GM10248 (cell line): ENCODE measurements around the gene TMEM145.

Experiments
- CTCF ChIA-PET: fragments of 300-600 bp; sonication (Branson Sonifier 250); formaldehyde crosslinking; extraction: SDS; loops from one replicate; lab custom pipeline; 2021; ENCODE audit warnings: antibody characterized with exemption; lab: Yijun Ruan, JAX
- POLR2A ChIA-PET: fragments of 350-650 bp; sonication (Branson Sonifier 250); formaldehyde crosslinking; extraction: SDS; loops from one replicate; lab custom pipeline; 2020; ENCODE audit warnings: antibody characterized with exemption; lab: Yijun Ruan, JAX
- DNase-seq: peaks from one replicate; pipeline ENCODE4 v3.0.0; 2012; ENCODE audit errors: extremely low spot score
- TF ChIP-seq, protein P1 (sequence below): IDR thresholded peaks from 2 replicates; pipeline ENCODE4 v1.5.1; 2012; ENCODE audit warnings: mild to moderate bottlenecking, low read depth; ENCODE audit errors: extremely low read depth, missing control alignments, control extremely low read depth

Gene TMEM145

DNA sequence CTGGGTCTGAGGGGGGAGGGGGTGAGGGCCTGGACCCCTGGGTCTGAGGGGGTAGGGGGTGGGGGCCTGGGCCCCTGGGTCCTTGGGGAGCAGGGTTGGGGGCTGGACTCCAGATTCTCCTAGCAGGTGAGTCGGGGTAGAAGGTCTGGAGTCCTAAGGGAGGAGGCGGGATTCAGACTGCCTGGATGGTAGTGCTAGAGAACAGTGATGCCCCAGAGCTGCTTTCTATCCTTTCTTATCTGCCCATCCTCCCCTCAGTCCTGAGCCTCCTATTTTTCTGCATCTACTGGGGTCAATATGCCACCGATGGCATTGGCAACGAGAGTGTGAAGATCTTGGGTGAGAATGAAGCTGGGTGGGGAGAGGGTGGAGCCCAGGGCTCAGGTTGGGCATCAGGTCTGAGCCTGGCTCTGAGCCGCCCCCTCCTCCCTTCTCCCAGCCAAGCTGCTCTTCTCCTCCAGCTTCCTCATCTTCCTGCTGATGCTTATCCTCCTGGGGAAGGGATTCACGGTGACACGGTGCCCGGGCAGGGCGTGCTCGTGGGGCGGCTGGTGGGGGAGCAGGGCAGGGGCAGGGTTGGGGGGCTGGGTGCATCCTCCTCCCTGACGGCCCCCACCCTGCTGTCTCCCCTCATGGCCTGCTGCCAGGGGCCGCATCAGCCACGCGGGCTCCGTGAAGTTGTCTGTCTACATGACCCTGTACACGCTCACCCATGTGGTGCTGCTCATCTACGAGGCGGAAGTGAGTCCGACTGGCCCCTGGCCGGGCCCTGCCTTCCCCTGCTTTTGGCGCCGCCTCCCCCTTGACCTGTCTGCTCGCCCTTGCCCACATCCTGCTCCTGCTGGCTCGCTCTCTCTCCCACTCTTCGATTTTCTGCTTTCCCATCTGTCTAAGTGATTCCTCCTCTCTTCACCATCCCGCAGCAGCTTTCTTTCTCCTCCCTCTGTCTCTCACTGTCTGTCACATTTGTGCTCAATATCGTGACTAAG lies 3.4 kb downstream of the TMEM145 start:
- DNase-seq: peak; percentile 74
- TF ChIP-seq, protein P1, sequence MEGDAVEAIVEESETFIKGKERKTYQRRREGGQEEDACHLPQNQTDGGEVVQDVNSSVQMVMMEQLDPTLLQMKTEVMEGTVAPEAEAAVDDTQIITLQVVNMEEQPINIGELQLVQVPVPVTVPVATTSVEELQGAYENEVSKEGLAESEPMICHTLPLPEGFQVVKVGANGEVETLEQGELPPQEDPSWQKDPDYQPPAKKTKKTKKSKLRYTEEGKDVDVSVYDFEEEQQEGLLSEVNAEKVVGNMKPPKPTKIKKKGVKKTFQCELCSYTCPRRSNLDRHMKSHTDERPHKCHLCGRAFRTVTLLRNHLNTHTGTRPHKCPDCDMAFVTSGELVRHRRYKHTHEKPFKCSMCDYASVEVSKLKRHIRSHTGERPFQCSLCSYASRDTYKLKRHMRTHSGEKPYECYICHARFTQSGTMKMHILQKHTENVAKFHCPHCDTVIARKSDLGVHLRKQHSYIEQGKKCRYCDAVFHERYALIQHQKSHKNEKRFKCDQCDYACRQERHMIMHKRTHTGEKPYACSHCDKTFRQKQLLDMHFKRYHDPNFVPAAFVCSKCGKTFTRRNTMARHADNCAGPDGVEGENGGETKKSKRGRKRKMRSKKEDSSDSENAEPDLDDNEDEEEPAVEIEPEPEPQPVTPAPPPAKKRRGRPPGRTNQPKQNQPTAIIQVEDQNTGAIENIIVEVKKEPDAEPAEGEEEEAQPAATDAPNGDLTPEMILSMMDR: no peak
- POLR2A ChIA-PET: no interaction called here
- CTCF ChIA-PET: interaction anchor here (0.9 to 1.4 kb wide), 3 partner anchors 16 to 21 kb away, joined by 3 to 5 read pairs (median 3); no protein-coding TSS in a partner anchor

GRCh38 chr19:42317535-42317934 lies 4.4 kb downstream of the TMEM145 start:
- ChIA-PET POLR2A (no interaction called here), CTCF (no interaction called here)
- TF ChIP-seq, protein P1: no peak
- no peak for DNase-seq

GRCh38 chr19:42322305-42322704 lies 9.2 kb downstream of the TMEM145 start:
- POLR2A ChIA-PET: no interaction called here
- TF ChIP-seq, protein P1: no peak
- DNase-seq: no peak
- CTCF ChIA-PET: interaction anchor here (1.1 to 1.5 kb wide), 6 partner anchors 10 to 342 kb away, joined by 3 to 6 read pairs (median 4); no protein-coding TSS in a partner anchor

DNA sequence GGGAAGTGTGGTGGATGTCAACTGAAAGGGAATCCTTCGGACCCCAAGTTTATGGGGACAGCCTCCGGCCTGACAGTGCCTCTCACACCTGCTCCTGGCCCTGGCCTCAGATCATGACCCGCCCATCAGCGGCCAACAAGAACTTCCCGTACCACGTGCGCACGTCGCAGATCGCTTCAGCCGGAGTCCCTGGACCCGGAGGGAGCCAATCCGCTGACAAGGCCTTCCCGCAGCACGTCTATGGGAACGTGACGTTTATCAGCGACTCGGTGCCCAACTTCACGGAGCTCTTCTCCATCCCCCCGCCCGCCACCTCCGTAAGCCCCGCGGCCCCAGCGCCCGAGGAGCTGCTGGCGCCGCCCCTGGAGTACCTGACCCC lies 10.4 kb downstream of the TMEM145 start:
- TF ChIP-seq, protein P1: no peak
- DNase-seq: no peak
- CTCF ChIA-PET: interaction anchor here (1.1 to 1.5 kb wide), 5 partner anchors 11 to 344 kb away, joined by 3 to 6 read pairs (median 3); no protein-coding TSS in a partner anchor
- POLR2A ChIA-PET: interaction anchor here (0.5 kb wide), 1 partner anchor 136 kb away, joined by 5 read pairs; no protein-coding TSS in a partner anchor

DNA sequence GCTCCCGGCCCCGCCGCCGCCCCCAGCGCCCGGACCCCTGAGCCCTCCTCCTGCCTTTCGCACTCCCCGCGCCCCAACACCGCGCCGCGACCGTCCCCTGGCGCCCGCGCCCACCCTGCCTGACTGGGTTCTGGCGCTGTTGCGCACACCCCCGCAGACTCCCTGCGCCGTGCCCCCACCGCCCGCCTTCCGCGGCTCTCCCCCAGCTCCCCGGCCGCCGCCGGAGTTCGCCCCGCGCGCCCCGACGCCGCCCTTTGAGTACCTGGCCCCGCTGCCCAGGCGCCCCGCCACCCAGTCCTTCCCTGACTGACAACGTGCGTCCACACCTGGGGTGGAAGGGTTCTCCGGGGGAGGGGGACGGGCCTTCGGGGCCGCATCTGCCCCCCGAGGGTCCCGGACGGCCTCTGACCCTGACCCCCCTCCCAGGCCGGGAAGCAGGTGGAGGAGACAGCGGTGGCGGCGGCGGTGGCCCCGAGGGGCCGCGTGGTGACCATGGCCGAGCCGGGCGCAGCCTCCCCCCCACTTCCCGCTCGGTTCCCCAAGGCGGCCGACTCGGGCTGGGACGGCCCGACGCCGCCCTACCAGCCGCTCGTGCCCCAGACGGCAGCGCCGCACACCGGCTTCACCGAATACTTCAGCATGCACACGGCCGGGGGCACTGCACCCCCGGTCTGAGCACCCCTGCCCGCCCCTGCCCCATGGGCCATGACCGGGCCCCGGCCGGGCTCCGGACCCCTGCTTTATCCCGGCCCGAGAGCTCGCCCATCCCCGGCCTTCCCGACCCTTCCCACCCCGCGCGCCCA lies 10.9 kb downstream of the TMEM145 start:
- POLR2A ChIA-PET: interaction anchor here (0.5 kb wide), 1 partner anchor 136 kb away, joined by 5 read pairs; no protein-coding TSS in a partner anchor
- no peak for DNase-seq
- TF ChIP-seq, protein P1: no peak
- CTCF ChIA-PET: interaction anchor here (1.2 kb wide), 1 partner anchor 201 kb away, joined by 3 read pairs; no protein-coding TSS in a partner anchor
